Amniotic stem cell (primary cell): Measurements from ENCODE around the gene ANKRD34A.

Source experiments
- DNase-seq: peaks from one replicate; lab custom pipeline; 2025; lab: John Stamatoyannopoulos, UW

ANKRD34A gene

GRCh38 chr1:145990249-145990855, 26.0 kb upstream of the ANKRD34A start:
- no peak for DNase-seq

GRCh38 chr1:145988773-145989172, 24.4 kb upstream of the ANKRD34A start:
- no peak for DNase-seq

GRCh38 chr1:145987926-145988325, 23.6 kb upstream of the ANKRD34A start:
- no peak for DNase-seq

DNA sequence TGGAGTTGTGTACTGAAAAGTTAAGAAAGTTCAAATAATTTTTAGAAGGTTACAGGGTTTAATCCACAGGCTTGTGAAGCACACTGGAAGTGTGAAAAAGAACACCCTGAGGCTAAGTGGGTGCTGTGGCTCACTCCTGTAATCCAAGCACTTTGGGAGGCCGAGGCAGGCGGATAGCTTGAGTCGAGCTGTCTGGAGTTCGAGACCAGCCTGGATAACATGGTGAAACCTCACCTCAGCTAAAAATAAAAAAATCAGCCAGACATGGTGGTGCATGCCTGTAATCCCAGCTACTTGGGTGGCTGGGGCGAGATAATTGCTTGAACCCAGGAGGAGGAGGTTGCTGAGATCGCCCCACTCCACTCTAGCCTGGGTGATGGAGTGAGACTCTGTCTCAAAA, 22.2 kb upstream of the ANKRD34A start:
- DNase-seq = no peak

DNA sequence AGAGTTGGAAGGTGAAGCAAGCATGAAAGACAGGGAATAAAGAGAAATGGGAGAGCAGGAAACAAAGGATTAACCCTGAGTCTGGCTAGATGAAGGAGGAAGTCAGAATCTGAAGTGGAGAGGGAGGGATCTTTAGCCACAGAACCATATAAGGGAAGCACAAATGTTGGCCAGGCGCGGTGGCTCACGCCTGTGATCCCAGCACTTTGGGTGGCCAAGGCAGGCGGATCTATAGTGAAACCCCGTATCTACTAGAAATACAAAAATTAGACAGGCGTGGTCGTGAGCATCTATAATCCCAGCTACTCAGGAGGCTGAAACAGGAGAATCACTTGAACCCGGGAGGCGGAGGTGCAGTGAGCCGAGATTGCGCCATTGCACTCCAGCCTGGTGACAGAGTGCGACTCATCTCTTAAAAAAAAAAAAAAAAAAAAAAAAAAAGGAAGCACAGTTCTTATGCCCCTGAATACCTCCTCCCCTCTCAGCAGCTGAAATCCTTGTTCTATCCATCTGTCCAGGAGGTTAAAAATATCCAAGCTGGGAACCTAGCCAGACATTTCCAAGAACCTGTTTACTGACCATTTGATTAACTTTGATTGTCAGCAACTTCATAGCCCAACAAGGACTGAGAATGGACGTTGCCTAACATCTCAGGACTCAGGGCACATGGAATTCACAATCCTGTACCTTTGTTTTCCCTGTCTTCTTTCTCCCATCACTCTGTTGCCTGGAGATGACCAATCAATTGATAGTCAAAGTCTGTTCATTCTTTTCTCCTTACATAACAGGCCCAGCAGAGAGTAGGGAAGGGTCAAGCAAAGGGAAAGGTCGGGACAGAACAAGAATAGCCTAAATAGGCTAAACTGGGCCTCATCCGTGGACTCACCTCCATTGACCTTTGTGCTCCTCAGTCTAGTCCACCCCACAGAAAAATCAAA, 21.4 kb upstream of the ANKRD34A start:
- no peak for DNase-seq

GRCh38 chr1:145985129-145985501, 20.7 kb upstream of the ANKRD34A start:
- DNase-seq = no peak

GRCh38 chr1:145983960-145984830, 19.8 kb upstream of the ANKRD34A start:
- DNase-seq = no peak

DNA sequence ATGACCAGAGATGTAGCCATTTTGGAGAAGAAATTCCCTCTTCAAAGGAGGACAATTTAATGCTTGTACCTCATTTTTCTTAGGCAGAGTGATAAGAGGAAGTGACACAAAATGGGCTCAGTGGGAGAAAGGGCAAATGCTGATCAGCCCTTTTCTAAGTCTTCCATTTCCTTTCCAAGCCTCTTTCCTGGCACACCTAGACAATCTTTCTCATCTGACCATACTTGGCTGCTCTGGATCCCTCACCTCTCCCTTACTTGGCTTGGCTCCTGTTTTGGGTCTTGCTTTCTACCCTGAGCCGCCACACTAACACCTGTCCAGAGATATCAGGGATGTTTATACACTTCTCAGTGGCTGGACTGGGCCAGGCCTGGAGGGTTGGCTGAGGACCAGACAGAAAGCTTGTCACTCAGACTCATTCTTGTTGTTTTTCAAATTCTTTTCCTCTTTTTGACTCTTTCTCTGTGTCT, 18.9 kb upstream of the ANKRD34A start:
- no peak for DNase-seq

DNA sequence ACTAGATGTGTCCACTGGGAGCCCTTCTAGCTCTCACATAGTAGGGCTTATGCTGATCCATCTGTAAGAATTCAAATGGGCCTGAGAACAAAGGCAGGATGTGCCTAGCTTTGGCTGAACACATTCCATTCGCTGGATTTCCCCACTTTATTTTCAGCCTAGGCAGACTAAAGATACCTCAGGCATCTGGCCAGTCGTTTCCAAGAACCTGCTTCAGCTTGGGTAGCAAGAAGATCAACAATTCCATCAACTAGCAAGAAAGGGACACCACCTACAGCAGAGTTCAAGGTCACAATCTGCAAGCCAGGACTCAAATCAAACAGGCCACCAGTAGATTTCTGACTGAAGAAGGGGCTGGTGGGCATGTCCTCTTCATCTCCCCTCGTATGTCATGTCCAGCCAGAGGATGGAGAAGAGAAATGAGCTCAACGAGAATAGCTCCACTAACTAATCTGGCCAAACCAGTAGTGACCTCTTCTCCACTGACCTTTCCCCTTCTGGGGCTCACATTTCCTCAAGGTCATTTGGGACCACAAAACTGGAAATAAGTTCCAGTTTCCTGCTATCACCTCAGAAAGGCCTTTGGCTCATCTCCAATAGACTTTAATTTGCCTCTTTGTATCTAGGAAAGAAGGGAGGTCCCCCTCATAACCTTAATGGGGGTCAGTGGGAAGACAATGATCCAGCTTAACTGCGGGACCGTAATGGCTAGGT, 17.8 kb upstream of the ANKRD34A start:
- no peak for DNase-seq

GRCh38 chr1:145980457-145980994, 16.2 kb upstream of the ANKRD34A start:
- no peak for DNase-seq

GRCh38 chr1:145979746-145980456, 15.5 kb upstream of the ANKRD34A start:
- DNase-seq = no peak

- DNase-seq = peak; percentile 99
Observed at GRCh38 chr1:145978854-145979745, 14.7 kb upstream of the ANKRD34A start.

DNA sequence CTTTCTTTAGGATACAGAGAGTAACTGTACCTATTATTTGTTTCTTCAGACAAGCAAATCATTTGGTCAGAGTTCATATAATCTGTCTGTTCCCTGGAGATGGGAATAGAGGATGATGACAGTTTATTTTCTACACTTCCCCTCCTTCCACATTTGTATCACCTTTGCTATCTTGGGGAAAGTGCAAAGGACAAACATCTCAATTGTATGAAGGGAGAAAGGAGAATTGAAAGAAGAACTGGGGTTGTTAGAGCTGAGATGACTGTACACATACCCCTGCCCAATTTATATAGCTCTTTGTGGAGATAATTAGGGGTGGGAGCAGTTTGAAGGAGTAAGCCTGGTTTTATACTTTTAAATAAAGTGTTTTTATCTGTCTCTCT, 14.1 kb upstream of the ANKRD34A start:
- no peak for DNase-seq

GRCh38 chr1:145977486-145978470, 13.4 kb upstream of the ANKRD34A start:
- peak; percentile 80 for DNase-seq

DNA sequence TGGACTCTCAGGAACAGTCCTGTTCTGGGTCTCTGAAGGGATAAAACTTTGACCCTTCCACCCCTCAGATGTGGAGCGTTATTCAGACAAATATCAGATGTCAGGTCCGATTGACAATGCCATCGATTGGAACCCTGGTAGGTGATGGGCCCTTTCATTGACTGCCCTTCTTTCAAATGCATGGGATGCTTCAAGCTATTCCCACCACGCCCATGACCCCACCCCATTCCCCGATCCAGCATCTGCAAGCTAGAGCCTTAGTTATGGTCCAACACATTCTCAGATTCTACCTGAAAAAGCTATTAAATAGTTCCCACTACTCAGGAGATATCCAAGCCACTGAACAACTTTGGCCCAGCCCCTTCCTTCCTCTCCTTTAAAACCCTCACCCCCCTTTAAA, 12.6 kb upstream of the ANKRD34A start:
- no peak for DNase-seq

GRCh38 chr1:145975216-145975615, 10.8 kb upstream of the ANKRD34A start:
- DNase-seq = no peak

DNA sequence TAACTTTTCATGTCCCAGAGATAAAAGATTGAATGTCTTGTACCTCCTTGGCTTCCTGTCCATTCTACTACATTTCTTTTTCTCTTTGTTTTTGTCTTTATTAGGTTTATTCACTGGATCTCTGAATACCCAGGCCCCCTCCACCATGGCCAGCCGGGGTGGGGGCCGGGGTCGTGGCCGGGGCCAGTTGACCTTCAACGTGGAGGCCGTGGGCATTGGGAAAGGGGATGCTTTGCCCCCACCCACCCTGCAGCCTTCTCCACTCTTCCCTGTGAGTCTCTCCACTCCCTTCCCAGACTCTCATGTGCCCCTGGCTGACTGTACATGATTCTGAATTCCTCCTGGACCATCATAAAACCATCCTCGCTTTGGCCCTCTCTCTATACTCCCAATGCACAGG, 10.3 kb upstream of the ANKRD34A start:
- DNase-seq = no peak

GRCh38 chr1:145972580-145972979, 8.2 kb upstream of the ANKRD34A start:
- DNase-seq = no peak

DNA sequence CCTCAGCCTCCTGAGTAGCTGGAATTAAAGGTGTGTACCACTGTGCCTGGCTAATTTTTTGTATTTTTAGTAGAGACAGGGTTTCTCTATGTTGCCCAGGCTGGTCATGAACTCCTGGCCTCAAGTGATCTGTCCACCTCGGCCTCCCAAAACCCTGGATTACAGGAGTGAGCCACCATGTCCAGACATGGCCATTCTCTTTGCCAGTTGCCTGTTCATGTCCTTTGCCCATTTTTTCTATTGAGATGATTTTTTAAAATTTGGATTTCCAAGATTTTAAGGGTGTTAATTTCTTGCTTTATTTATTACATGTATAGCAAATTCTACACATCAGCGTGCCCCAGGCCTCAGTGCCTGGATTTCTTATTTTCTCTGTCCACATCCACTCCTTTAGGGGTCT, 2.9 kb upstream of the ANKRD34A start:
- DNase-seq = no peak
